Medulla oblongata (tissue), 1 donor: Measurements from ENCODE around the gene BAIAP3.

Experiments
- DNase-seq: peaks from one replicate; pipeline ENCODE4 v3.0.0-alpha.2; 2015; ENCODE audit errors: extremely low spot score

BAIAP3 gene

GRCh38 chr16:1346422-1347285 lies 13.2 kb downstream of the BAIAP3 start:
- no peak for DNase-seq

GRCh38 chr16:1347286-1347855 lies 13.9 kb downstream of the BAIAP3 start:
- DNase-seq: no peak

GRCh38 chr16:1347962-1348361 lies 14.5 kb downstream of the BAIAP3 start:
- no peak for DNase-seq

GRCh38 chr16:1348441-1348840 lies 15.0 kb downstream of the BAIAP3 start:
- DNase-seq: no peak

GRCh38 chr16:1348926-1349325 lies 15.5 kb downstream of the BAIAP3 start:
- no peak for DNase-seq

GRCh38 chr16:1349351-1349750 lies 15.9 kb downstream of the BAIAP3 start:
- DNase-seq: no peak

GRCh38 chr16:1349951-1350350 lies 16.5 kb downstream of the BAIAP3 start:
- no peak for DNase-seq

GRCh38 chr16:1350691-1351090 lies 17.2 kb downstream of the BAIAP3 start:
- DNase-seq: no peak

GRCh38 chr16:1351215-1351581 lies 17.8 kb downstream of the BAIAP3 start:
- no peak for DNase-seq

GRCh38 chr16:1351582-1352362 lies 18.3 kb downstream of the BAIAP3 start, which contains the start of the genes GNPTG and TSR3:
GNPTG (plus strand) TSS chr16:1351931; CDS start chr16:1351966, 35 bp downstream.
TSR3 (minus strand) TSS chr16:1351878; CDS start chr16:1351804, 74 bp downstream.
- peak; percentile 81 for DNase-seq

- no peak for DNase-seq
Measured at GRCh38 chr16:1354815-1355540, 21.5 kb downstream of the BAIAP3 start.

- DNase-seq: no peak
Measured at GRCh38 chr16:1355591-1355990, 22.1 kb downstream of the BAIAP3 start.

GRCh38 chr16:1356061-1356900 lies 22.8 kb downstream of the BAIAP3 start:
- DNase-seq: no peak

- DNase-seq: no peak
Measured at GRCh38 chr16:1357906-1358566, 24.6 kb downstream of the BAIAP3 start.

GRCh38 chr16:1361685-1362360 lies 28.4 kb downstream of the BAIAP3 start:
- no peak for DNase-seq

GRCh38 chr16:1362807-1363206 lies 29.4 kb downstream of the BAIAP3 start:
- DNase-seq: no peak

GRCh38 chr16:1363501-1364041 lies 30.1 kb downstream of the BAIAP3 start:
- peak; percentile 26 for DNase-seq

- no peak for DNase-seq
Measured at GRCh38 chr16:1364510-1364909, 31.1 kb downstream of the BAIAP3 start.

GRCh38 chr16:1366060-1366711 lies 32.7 kb downstream of the BAIAP3 start:
- no peak for DNase-seq
